Heart left ventricle (tissue), 13 donors: Measurements from ENCODE around the gene MMP10.

ENCODE experiments used
- CTCF ChIP-seq, 12 donors: fragments of 200-600 bp; sonication (generic) in 4 of 12; IDR thresholded peaks; one replicate each; pipeline versions ENCODE4 v1.5.0 to v1.8.0; 2018 to 2022; ENCODE audit warnings: antibody characterized with exemption in 12 of 12, mild to moderate bottlenecking in 5 of 12
- POLR2A ChIP-seq, 2 donors: fragments of 450-650 bp; IDR thresholded peaks; one replicate each; pipeline ENCODE4 v1.6.1; 2017; ENCODE audit warnings: antibody characterized with exemption in 2 of 2, mild to moderate bottlenecking in 2 of 2, moderate library complexity in 2 of 2
- donor health status: ischemic (EF 13 %, LVEDD 7.1; RV severe dilation, severe dysfunction).
- donor health status: DM: no; HTN: yes; CAD: no.
- donor health status: DM: no; HTN: no; CAD: no.
- donor health status: ischemic (EF 25% LVEDD 6.9; RV normal size, moderate dysfunction).
- donor health status: ischemic (EF 25% LVEDD 5.7; RV mildly dilated, moderate dysfunction).
- donor health status: ischemic (EF 35%, LVEDD 5.7; RV mildly dilated, moderate dysfunction).
- donor health status: nonischemic (EF 11% LVEDD 7.7; RV severe dilation, severe dysfunction).
- donor health status: DM: yes; HTN: yes; CAD: no.
- donor health status: PGD.
- donor health status: ischemic (EF 29% LVEDD 5.4; RV normal size, mild dysfunction).
- donor health status: nonischemic (EF 23%, LVEDD 6.1; RV moderate dilation, normal function).

GRCh38 chr11:102807921-102808320 is 27.5 kb upstream of the MMP10 start:
- TF ChIP-seq CTCF (IDR thresholded peaks at IDR 0.05) (no peak), POLR2A (IDR thresholded peaks at IDR 0.05) (no peak)
